NCI-H2196 treated with DMSO at 0.1 percent for 48 hours (cell line): ENCODE results near the gene CXCR6.

Experiments
- DNase-seq: peaks from one replicate; lab custom pipeline; 2025; ENCODE audit not compliant: unreplicated experiment; lab: John Stamatoyannopoulos, UW

The CXCR6 gene

GRCh38 chr3:45921158-45922038, 21.9 kb upstream of the CXCR6 start:
- no peak for DNase-seq

GRCh38 chr3:45922039-45922326, 21.3 kb upstream of the CXCR6 start:
- DNase-seq: no peak

DNA sequence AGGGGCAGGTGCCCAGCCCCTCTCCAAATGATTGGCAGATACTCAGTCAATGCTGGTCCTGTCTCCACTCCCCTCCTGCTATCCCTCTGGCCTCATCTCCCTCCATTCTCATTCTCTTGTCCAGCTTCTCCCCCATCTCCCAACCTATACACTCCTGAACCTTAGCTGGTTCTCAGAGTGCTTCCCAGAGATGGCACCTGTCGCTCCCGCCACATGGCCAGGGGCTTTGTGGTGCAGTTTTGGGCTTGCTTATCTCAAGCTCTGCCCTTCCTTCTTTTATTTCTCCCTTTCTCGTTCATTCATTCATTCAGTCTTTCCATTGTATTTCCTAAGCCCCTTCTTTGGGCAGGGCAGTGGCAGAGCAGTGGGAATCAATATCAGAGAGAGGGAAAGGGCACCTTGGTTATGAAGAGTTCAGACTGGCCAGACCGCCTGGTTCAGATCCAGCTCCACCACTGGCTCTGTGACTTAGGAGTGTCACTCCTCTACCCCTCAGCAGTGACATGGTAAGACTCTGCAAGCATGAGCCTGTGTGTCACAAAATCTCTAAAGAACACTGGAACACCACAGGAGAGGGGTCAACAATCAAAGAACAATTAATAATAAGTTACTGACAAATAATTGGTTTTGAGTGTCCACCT, 20.2 kb upstream of the CXCR6 start:
- DNase-seq: no peak

DNA sequence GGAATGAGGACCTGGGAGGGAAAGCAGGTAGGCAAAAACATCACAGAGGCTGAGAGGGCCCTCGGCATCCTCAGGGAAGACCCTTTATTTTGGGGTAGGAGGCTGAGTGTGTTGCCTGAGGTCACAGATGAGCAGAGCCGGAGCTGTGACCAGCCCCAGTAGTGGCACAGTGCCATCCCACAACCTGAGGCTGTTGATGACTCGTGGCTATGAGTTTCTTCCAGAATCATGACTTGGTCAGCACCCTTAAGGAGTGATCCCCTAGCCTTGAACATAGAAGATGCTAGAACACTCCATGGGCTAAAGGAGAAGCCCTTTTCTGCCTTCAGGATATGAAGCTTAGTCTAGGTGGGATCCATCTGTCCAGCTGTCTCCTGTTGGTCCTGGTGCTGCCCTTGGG, 19.5 kb upstream of the CXCR6 start:
- no peak for DNase-seq

DNA sequence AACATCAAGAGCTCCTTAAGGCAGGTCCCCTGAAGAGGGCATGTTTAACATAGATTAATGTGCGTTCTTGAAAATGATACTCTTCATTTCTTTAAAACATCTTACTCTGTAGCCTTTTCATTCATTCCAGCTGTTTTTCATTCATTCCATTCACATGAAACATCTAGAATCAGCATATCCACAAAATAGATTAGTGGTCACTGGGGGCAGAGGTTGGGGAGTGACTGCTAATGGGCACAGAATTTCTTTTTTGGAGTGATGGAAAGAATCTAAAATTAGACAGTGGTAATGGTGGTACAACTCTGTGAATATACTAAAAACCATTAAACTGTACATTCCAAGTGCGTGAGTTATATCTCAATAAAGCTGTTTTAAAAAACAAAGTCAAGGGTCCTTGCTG, 15.4 kb upstream of the CXCR6 start:
- no peak for DNase-seq

- no peak for DNase-seq
Measured at GRCh38 chr3:45929042-45929679, 14.1 kb upstream of the CXCR6 start.

DNA sequence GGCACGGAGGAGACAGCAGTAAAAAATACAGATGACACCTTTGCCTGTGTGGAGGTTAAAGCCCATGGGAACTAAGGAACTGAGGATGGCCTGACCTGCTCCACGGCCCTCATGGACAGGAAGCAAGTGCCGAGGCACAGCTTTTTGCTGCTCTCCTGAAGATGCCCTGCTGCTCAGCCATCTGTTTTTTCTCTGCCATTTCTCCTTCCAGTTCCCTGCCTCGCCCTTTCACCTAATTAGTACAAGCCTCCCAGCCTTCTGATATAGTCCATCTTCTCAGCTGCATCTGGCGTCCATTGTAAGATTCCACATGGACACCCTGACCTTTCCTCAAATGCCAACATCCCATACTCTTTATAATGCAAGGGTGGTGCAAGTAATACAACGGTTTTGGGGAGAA, 11.8 kb upstream of the CXCR6 start:
- no peak for DNase-seq

DNA sequence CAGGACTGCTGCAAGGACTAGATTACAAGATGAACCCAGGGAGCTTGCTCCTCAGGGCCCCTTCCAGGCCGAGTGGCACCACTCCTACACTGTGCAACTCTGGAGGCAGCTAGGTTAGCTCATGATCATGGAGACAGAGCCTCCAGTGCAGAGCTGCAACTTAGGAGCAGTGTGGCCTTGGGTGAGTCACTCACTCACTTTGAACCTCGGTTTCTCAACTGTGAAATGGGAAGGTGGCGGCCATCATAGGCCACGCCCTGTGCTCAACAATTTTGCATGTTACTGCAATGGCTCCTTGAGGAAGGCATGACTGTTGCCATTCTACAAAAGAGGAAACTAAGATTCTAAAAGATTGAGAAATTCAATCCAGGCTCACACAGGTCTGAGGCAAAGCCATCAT, 11.2 kb upstream of the CXCR6 start:
- DNase-seq: no peak

DNA sequence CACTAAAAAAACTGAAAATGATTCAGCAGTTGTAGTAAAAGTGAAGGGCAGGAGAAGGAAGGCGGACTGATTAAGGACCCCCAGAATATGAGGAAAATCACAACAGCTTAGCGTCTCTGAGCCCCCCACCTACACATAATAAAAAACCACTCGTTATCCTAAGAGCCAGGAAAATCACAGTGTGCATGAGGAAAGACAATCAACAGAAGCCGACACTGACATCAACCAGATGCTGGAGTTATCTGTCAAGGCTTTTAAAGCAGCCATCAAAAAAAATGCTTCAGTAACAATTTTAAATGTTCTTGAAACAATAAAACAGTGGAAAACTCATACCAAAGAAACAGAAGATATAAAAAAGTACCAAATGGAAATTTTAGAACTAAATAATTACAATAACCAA, 9.7 kb upstream of the CXCR6 start:
- no peak for DNase-seq

GRCh38 chr3:45936261-45936660, 7.0 kb upstream of the CXCR6 start:
- DNase-seq: no peak

DNA sequence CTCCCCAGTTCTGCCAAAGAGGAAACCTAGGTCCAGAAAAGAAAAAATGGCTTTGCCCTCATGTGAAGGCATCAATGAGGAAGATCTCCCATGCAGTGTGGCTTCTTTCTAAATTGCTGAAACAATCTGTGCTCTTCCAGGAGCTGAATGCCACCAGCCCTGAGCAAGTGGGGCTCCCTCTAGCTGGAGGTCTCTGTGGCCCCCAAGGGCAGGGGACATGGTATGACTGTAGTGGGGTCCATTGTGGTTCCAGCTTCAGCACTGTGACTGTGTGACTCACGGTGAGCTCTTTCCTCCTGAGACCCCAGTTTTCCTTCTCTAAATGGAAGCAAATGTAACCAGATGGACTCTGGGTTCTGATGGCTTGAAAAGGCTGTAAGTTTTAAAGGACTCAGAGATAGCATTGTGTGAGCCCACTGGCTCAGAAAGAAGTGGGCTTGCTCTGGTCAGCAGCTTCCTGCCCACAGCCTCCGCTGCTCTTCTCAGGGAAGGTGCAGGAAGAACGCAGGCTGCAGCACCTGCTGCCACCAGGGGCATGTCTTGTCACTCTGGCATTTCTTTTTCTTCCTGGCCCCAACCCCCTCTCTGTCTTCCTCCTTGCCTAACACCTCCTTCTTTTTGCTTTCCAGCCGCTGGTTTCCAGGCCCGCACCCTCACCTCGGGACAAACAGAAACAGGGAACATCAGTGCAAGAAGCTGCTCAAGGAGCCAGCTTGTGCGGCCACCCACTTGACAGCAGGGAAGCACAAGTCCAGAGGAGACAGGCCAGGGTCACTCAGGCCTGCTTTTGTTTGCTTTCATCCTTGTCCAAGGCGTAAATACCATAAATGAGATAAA, 5.8 kb upstream of the CXCR6 start:
- no peak for DNase-seq

- DNase-seq: no peak
Measured at GRCh38 chr3:45938043-45938435, 5.2 kb upstream of the CXCR6 start.

- peak; percentile 31 for DNase-seq
Measured at GRCh38 chr3:45938864-45939263, 4.4 kb upstream of the CXCR6 start.

DNA sequence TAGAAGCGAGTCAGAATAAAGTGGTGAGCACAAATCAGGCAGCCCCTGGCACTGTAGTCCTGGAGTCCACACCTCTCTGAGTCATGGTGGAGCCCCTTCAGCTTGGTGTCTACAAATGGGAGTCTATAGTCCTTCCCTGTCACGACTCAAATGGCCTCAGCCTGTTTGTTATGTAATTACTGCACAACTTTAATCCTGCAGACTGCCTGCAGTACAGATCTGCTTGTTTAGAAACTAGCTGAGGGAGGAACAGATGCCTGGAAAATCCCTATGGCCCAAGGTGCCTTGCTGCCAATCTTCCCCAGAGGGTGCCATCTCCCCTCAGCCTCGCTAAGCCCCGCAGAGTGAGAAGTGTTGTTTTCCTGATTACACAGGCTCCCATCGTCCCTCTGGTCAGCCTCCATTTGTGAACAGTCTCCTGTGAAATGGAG, 3.9 kb upstream of the CXCR6 start:
- DNase-seq: no peak

- no peak for DNase-seq
Measured at GRCh38 chr3:45940004-45940780, 3.1 kb upstream of the CXCR6 start.

DNA sequence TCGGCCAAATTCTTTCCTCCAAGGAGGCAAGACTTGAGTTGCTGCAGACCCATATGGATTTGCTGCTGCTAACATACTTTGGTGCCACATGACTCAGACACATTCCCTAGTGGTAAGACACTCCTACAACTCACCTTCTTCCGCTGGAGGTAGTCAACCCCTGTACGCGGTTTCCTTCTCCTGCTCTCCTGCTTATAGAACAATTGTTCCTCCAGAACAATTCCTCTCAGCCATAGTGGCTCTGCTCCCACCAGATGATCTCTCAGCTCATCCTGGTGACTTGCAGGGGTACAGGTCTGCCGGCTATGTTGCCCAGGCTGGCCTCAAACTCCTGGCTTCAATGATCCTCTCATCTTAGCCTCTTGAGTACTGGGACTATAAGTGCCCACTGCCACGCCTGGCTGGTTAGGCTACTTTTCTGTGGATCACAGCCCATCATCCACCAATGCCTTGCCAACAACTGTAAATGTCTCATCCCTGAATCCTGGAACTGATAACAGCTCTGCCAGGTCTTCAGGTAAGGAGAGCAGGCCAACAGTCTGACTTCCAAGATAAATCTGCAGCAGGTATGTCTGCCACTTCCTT, 2.4 kb upstream of the CXCR6 start:
- no peak for DNase-seq

DNA sequence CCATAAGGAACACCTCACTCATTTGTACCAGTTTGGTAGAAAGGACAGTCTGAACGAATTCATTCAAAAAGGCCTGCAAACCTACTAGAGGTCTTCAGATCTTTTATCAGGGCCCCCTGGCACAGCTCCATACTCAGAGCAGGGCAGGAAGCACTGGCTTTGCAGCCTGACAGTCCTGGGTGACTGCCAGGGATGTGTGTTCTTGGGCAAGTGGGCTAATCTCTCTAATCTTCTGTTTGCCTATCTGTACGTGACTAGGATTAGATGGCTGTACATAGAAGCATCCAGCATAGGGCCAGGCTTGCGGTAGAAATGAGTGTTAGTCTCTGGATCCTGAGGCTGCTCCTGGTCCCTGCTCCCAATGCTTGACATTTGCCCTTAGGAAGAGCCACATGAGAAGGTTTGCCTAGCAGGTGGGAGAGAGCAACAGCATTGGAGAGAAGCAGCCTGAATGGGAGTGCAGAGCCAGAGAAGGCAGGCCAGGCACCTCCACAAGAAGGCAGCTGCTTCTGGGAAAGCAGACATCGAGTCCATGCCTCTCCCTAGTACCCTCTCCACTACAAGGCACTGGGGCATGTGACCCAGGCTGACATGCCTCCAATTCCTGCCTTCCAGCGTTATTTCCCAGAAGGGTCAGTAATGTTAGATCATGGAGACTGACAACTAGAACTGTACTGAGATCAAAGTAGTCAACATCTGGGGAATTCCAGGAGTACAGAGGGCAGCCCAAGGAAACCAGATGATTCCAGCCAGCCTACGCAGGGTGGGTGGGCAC, 1.0 kb upstream of the CXCR6 start:
- no peak for DNase-seq

- DNase-seq: no peak
Measured at GRCh38 chr3:45944830-45945620, 1.8 kb downstream of the CXCR6 start.

DNA sequence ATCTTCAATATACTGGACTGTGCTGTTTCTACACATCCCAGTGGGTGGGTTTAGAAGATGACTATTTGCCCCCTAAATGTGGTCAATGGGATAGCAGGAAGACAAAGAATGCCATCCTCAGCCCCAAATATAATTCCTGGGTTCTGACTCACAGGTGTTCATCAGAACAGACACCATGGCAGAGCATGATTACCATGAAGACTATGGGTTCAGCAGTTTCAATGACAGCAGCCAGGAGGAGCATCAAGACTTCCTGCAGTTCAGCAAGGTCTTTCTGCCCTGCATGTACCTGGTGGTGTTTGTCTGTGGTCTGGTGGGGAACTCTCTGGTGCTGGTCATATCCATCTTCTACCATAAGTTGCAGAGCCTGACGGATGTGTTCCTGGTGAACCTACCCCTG, 3.0 kb downstream of the CXCR6 start:
- DNase-seq: no peak
